ENCODE data around the gene SPRED1.

SPRED1 gene

DNA sequence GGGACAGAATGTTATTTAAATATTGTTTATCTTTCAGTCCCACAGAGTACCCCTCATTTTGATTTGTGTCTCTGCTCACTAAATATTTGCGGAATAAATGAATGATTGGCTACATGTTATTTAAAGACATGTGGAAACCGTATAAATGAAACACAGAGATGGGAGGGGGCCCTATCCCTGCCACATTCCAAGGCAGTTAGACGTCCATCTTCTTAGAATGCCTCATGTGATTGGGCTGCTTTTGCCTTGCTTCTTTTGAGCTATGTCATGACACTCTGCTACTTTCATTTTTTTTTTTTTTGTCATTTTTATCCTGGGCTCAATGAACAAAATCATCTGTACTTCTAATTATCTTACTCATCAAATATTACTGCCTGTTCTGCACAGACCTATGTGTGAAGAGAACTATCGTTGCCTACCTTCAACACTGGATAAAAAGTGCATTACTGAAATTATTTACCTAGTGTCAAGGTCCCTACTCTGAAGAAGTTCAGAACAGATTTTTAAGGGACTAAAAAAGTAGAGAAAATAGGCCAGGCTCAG, 117.4 kb downstream of the SPRED1 start:
- no peak for DNase-seq

DNA sequence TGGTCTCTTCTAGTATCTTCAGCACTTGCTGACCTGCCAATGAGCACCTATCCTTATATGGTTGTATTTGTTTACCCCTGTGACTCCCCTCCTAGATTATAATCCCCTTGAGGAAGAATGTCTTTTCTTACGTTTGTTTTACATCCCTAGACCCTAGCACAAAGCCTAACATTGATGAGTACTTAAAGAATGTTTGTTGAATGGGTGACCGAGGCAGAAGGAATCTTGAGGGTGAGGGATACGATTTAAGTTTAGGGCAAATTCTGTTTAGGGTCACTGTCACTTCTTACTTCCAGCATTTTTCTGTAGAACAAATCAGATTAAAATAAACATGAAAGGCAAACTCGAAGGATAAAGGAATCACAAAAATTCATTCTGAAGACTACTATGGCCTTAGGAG, 120.4 kb downstream of the SPRED1 start:
- DNase-seq: no peak

DNA sequence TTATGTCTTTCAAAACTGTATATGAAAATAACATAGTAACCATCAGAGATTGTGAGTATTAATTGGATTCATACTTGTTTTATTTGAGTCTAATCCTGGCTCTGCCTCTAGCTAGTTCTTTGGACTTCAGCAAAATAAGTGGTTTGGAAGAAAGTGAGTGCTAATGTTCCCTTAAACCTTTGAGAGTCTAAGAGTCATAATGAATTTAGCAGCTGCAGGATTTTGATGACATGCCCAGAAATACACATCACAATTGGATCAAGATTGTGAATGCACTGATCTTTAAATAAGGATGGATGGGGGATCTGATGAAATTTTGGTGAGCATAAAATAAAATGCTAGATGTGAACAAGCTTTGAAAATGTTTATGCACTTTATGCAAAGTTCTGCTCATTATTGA, 121.4 kb downstream of the SPRED1 start:
- DNase-seq: no peak

DNA sequence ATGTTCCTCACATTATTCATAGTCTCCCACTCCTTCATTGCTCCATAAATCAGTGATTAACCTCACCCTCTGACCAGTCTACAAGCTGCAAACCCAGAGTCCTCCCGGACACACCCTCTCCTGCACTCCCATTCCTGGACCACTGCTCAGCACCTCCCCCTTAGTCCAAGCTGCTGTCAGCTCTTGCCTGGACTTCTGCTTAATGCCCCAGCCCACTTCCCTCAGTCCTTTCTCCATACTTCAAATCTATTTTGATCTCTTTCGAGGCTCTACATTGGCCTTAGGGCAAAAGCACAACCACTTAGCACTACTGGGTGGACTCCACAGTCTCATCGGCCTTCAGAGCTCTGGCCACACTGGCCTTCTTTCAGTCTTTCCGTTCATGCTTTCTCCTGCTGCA, 121.9 kb downstream of the SPRED1 start:
- no peak for DNase-seq

DNA sequence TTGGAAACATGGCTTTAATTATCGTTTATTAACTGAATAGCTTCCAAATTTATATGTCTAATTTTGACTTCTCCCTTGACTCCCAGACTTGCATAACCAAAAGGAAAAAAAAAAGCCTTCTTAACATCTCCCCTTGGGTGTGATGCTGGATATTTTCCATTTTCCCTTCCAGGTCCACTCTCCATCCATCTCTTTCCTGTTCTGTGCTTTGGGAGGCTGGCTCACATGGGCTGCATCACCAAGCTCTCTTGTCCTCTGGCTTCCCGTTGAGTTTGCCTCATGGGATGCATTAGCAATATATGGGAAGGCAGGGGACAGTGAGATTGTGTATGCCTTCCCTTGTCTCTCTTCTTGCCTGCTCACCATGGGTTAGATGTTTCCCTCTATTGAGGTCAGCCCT, 123.4 kb downstream of the SPRED1 start:
- no peak for DNase-seq

DNA sequence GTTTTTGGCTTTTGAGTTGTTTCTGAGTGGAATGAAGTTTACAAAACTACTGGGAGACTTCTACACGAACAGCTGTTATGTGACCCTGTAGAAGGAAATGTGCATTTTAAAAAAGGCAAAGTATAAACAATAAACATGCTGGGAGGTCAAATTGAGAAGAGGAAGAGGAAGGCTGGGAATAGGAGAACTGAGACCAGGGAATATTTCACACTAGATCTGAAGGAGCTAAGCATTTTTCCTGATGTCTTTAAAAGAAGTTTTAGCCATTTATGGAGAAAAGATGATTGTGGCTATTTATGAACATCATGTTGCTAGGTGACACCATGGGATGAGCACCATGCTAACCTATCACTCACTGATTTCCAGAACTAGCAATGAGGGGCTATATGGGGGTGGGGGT, 125.0 kb downstream of the SPRED1 start:
- DNase-seq: no peak

DNA sequence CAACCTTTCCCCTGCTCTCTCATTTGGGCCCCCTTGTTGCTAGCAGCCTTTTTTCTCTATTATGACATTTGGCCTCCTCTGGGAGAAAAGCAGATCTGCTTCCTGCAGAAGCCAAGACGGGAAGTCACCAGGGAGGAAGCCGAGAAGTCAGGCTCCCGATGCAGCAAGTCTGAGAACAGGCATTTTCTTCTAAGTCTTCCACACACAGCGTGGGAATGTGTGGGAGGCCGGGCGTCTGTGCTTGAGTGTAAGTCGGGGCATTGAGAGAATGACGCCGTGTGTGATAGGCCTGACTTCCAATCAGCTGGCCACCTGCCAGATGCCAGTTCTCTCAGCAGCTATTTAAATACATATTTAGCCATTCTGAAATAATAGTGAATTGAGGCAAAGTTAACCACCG, 125.5 kb downstream of the SPRED1 start:
- no peak for DNase-seq

DNA sequence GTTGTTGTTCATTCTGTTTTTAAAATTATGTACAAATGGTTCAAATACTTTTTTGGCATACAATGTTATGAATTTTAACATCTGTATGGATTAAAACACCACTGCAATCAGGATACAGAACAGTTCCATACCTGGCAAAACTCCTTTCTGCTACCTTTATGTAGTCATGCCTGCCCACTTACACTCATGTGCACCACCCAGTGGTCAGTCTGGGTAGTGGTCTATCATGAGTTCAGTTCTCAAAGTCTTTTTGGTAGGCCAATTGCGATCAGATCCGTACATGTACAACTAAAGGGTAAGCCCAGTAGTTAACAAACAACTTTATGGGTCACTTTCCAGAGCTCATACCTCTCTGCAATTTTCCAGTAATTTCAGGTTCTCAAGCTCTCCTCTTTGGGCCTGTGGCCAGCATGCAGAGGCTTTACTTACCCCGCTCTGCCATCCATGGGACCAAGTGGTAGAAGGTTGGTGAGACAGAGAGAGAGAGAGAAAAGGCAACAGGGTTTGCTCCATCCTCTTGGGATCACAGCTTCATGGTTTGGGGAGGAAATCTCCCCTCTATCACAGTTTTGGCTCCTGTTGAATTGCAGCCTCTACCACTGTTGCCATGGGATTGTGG, 137.4 kb downstream of the SPRED1 start:
- no peak for DNase-seq

DNA sequence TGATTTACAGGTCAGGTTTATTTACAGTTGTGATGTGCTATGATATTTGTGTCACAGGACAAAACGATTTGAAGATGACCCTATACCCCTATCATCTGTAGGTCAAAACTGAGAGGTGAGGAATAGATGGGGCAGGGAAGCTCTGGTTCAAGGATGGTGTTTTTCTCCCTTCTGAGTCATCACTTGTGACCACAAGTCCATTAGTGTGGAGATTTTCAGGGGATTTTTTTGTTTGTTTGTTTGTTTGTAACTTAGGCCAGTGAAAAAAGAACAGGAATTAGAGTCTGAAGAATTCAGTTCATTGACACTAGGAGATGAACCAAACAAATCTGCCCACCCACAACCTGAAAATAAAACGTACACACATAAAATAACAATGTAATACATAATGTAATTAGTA, 138.6 kb downstream of the SPRED1 start:
- DNase-seq: no peak

DNA sequence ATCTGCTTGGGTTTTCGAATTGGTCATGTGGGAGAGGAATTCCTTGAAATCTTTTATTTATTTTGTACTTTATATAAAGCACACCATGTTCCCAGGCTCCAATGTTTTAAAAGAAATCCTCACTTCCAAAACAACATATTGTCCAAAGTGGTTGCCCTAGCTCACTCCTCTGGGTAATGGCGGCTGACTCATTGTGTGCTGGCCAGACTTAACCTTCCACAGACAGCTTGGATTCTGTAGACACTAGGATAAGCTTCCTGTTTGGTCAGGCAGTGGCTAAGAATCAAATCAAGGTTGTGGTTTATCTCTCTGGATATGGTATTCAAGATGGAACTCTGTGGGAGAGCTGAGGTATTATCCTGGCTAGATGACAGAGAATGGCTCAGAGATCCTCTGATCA, 145.5 kb downstream of the SPRED1 start:
- no peak for DNase-seq

DNA sequence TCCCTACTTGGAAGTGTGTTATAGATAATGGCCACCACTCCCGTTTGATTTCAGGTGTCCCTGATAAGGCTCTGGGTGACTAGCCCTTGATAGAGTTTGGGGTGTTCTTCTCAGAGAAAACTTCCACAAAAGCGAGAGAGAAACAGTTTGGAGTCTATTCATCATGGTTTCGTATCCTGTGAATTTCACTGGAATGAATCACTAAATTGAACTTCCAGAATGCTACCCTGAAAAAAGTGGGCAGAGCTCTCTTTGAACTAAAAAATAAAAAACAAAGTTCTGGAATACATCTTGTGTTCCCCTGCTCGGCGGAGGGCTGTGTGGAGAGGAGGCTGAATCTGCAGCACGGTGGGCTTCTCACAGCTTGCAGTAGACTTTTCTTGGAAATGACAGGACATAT, 148.5 kb downstream of the SPRED1 start:
- DNase-seq: no peak

DNA sequence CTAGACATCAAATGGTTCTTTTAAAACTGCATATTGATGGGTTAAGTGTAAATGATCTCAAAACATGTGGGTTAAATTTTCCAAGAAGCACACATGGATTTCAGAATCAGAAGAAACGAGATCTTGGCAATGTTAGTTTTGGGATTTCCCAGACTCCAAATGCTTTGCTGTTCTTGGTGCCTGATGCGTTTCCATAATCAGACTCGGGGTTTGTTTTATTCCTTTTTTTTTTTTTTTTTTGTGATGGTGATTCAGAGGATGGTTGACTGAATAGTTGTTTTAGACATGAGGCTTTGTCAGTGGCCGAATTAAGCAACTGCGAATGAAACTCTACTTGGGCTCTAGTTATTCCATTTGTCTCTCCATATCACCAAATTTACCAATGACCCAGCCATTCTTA, 149.1 kb downstream of the SPRED1 start:
- DNase-seq: no peak

DNA sequence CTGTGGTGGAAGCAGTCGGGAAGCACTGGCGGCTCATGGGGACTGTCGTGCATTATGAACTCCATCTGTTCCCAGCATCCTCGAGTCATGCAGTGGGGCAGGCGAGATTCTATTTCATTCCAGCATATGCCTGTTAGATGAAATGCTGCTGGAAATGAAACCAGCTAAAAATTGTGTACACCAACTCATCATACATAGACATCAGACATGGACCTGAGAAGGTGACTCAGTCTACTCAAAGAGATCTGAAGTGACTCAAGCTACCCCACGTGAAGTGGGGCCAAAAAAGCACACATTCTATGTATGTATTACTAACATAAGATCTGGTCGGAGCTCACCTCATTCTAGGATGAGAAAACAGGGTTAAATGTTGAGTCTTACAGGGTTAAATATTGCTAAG, 153.8 kb downstream of the SPRED1 start:
- DNase-seq: no peak
